ENCODE measurements around the gene PDGFC. TPM values are rescaled to one million over a fixed set of nuclear protein-coding genes. Genes with fewer than 3 reads are reported as not detected.

Gene PDGFC
- total RNA-seq, 1 experiment from 2014 or later, result 5.3 TPM

GRCh38 chr4:156797206-156797605 lies 174.4 kb downstream of the PDGFC start:
- Mint-ChIP-seq H3K27me3 (ENCODE audit: low read depth) (no peaks in the 10 kb centered on the region), H3K27ac (no peak overlapping the region), H3K9me3 (no peaks in the 10 kb centered on the region), H3K4me3 (no peak overlapping the region), H3K36me3 (no peaks in the 10 kb centered on the region), H3K4me1 (peaks cover 16% of the 10 kb centered on the region)
- POLR2A ChIA-PET, result no interaction called here
- CTCF ChIA-PET, result no interaction called here
- DNase-seq (ENCODE audit: low spot score) (no peak), ATAC-seq (no peak)
- TF ChIP-seq AR (CRISPR knock-in tag; IDR thresholded peaks at IDR 0.05) (no peak), USF2 (CRISPR knock-in tag; IDR thresholded peaks at IDR 0.05) (no peak), ZNF232 (CRISPR knock-in tag; IDR thresholded peaks at IDR 0.05) (no peak), NFATC4 (CRISPR knock-in tag; IDR thresholded peaks at IDR 0.05) (no peak), NFYB (CRISPR knock-in tag; conservative IDR thresholded peaks at IDR 0.05; ENCODE audit: low read depth) (no peak), E2F1 (CRISPR knock-in tag; IDR thresholded peaks at IDR 0.05) (no peak), CDX4 (CRISPR knock-in tag; IDR thresholded peaks at IDR 0.05; ENCODE audit: borderline replicate concordance) (no peak), OVOL2 (CRISPR knock-in tag; IDR thresholded peaks at IDR 0.05; ENCODE audit: borderline replicate concordance) (no peak), PREB (CRISPR knock-in tag; IDR thresholded peaks at IDR 0.05; ENCODE audit: borderline replicate concordance) (no peak), STAT6 (CRISPR knock-in tag; conservative IDR thresholded peaks at IDR 0.05; ENCODE audit: low read depth) (no peak), E2F5 (CRISPR knock-in tag; IDR thresholded peaks at IDR 0.05) (no peak), ATF1 (CRISPR knock-in tag; IDR thresholded peaks at IDR 0.05) (no peak), NR3C1 (CRISPR knock-in tag; conservative IDR thresholded peaks at IDR 0.05; ENCODE audit: low read depth) (no peak), USF1 (CRISPR knock-in tag; IDR thresholded peaks at IDR 0.05) (no peak), EMX1 (CRISPR knock-in tag; IDR thresholded peaks at IDR 0.05) (no peak)

Measured in WTC11 (cell line).